ENCODE data around the gene SLC16A7. TPM values are rescaled to one million over a fixed set of nuclear protein-coding genes. Genes with fewer than 3 reads are reported as not detected.

Gene SLC16A7
- total RNA-seq, 2 experiments from 2014 or later, result 30.7 to 34.1 TPM

DNA sequence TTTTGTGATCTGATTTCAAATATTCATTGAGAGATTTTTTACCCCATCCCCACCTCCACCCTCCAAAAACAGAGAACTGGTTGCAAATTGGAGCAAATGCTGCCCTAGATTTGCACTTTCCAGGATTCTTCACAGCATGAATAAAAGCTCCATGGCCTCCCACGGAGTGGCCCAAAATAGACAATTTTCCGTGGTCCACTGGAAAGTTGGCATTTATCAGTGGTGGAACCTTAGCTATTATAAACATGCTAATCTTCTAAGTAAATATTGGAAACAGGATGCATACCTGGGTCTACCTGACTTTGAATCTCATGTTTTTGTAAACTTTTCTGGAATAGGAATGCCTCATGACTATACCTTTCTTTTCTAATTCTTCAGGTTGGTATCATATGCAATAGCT lies 123.9 kb downstream of the SLC16A7 start:
- Histone ChIP-seq H2AFZ (ENCODE audit: low read length) (no peak overlapping the region), H3K4me3 (ENCODE audit: low read depth, low read length, poor library complexity, severe bottlenecking) (no peak overlapping the region), H4K20me1 (ENCODE audit: insufficient read depth, low read length) (no peaks in the 10 kb centered on the region), H3K27ac (ENCODE audit: low read depth, low read length, poor library complexity, severe bottlenecking) (no peak overlapping the region), H3K9me3 (ENCODE audit: low read length) (no peaks in the 10 kb centered on the region), H3K36me3 (ENCODE audit: insufficient read depth, low read length) (no peaks in the 10 kb centered on the region), H3K79me2 (ENCODE audit: insufficient read depth, low read depth, low read length) (no peaks in the 10 kb centered on the region), H3K4me2 (ENCODE audit: low read length) (no peak overlapping the region), H3K9me2 (ENCODE audit: insufficient read depth, low read length) (no peaks in the 10 kb centered on the region), H3K4me1 (ENCODE audit: insufficient read depth, low read length, poor library complexity, severe bottlenecking) (no peaks in the 10 kb centered on the region)
- no peak for DNase-seq (ENCODE audit: low spot score)
- intact Hi-C loops (cut with micrococcal nuclease; ENCODE audit: unreplicated experiment), result no loop called here
- BruUV-seq (replicated peaks), result no TSS peak
- POLR2A ChIA-PET, result interaction anchor here (0.7 to 1.3 kb wide), 2 partner anchors 9 to 53 kb away, joined by 3 to 4 read pairs; no protein-coding TSS in a partner anchor
- TF ChIP-seq, protein P1, sequence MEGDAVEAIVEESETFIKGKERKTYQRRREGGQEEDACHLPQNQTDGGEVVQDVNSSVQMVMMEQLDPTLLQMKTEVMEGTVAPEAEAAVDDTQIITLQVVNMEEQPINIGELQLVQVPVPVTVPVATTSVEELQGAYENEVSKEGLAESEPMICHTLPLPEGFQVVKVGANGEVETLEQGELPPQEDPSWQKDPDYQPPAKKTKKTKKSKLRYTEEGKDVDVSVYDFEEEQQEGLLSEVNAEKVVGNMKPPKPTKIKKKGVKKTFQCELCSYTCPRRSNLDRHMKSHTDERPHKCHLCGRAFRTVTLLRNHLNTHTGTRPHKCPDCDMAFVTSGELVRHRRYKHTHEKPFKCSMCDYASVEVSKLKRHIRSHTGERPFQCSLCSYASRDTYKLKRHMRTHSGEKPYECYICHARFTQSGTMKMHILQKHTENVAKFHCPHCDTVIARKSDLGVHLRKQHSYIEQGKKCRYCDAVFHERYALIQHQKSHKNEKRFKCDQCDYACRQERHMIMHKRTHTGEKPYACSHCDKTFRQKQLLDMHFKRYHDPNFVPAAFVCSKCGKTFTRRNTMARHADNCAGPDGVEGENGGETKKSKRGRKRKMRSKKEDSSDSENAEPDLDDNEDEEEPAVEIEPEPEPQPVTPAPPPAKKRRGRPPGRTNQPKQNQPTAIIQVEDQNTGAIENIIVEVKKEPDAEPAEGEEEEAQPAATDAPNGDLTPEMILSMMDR (conservative IDR thresholded peaks at IDR 0.05; ENCODE audit: low read length), result no peak
- TF ChIP-seq EZH2phosphoT487 (IDR thresholded peaks at IDR 0.05; ENCODE audit: borderline replicate concordance, low read depth, low read length), result no peak
- CTCF ChIA-PET (ENCODE audit: unreplicated experiment), result no interaction called here

DNA sequence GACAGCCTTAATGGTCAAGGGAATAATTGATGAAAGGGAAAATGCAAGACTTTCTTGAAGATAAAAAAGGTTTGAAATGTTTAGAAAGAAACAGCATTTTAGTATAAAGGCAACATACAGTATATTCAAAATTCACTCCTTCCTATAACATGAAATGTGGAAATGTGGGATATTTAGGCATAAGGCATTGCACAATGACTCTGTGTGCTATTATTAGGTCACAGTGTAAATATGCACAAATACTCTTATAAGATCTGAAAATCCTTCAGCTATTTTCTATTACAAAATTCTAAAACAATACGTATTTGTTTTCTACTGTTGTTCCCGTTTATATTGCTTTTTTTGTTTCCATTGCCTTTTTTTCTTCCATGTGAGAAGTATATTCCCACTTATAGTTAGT lies 127.7 kb downstream of the SLC16A7 start:
- intact Hi-C loops (cut with micrococcal nuclease; ENCODE audit: unreplicated experiment), result no loop called here
- 0 out of 2 replicates have a peak, but pooled peaks cover 3% of the 10 kb centered on the region for H4K20me1 ChIP-seq (ENCODE audit: insufficient read depth, low read length)
- H3K4me2 ChIP-seq (ENCODE audit: low read length), result no peak overlapping the region
- POLR2A ChIA-PET, result interaction anchor here (0.7 kb wide), 2 partner anchors 72 to 101 kb away, joined by 3 read pairs; no protein-coding TSS in a partner anchor
- no peaks in the 10 kb centered on the region for H3K79me2 ChIP-seq (ENCODE audit: insufficient read depth, low read depth, low read length)
- no peaks in the 10 kb centered on the region for H3K9me2 ChIP-seq (ENCODE audit: insufficient read depth, low read length)
- TF ChIP-seq, protein P1 (conservative IDR thresholded peaks at IDR 0.05; ENCODE audit: low read length), result no peak
- TF ChIP-seq EZH2phosphoT487 (IDR thresholded peaks at IDR 0.05; ENCODE audit: borderline replicate concordance, low read depth, low read length), result no peak
- no TSS peak for BruUV-seq (replicated peaks)
- CTCF ChIA-PET (ENCODE audit: unreplicated experiment), result no interaction called here
- no peak overlapping the region for H2AFZ ChIP-seq (ENCODE audit: low read length)
- H3K9me3 ChIP-seq (ENCODE audit: low read length), result no peaks in the 10 kb centered on the region
- H3K36me3 ChIP-seq (ENCODE audit: insufficient read depth, low read length), result no peaks in the 10 kb centered on the region
- no peaks in the 10 kb centered on the region for H3K4me1 ChIP-seq (ENCODE audit: insufficient read depth, low read length, poor library complexity, severe bottlenecking)
- H3K4me3 ChIP-seq (ENCODE audit: low read depth, low read length, poor library complexity, severe bottlenecking), result no peak overlapping the region
- no peak for DNase-seq (ENCODE audit: low spot score)
- H3K27ac ChIP-seq (ENCODE audit: low read depth, low read length, poor library complexity, severe bottlenecking), result no peak overlapping the region

DNA sequence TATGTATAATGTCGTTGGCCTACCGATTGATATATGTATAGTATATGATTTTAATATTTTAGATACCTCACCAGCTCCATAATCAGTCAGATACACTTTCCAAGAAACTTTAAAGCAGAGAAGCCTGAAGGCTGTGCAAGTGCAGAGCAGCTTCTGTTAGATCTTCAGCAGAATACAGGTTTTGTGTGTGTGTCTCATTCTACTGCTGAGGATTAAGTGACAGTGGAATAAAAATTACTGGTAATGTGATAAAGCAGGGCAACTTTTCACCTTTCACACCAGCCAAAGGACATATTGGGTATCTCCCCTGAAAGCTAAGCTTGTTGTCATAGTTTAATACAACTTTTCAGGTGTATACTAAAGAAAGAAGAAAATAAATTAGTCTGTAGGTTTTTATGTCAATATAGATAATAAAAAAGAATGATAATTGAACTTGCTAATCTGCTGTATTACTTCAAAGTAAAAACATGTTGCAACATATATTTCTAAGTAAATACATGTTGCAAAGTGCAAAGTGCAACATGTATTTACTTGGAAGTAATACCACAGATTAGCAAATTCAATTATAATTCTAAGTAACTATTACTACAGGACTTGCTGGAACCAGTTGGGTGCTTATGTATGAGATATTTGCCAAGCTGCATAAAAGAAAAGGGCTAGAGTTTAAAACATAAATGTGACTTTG lies 128.3 kb downstream of the SLC16A7 start:
- Histone ChIP-seq H3K9me3 (ENCODE audit: low read length) (no peaks in the 10 kb centered on the region), H3K27ac (ENCODE audit: low read depth, low read length, poor library complexity, severe bottlenecking) (no peak overlapping the region), H3K9me2 (ENCODE audit: insufficient read depth, low read length) (no peaks in the 10 kb centered on the region), H4K20me1 (ENCODE audit: insufficient read depth, low read length) (0 out of 2 replicates have a peak, but pooled peaks cover 3% of the 10 kb centered on the region), H3K36me3 (ENCODE audit: insufficient read depth, low read length) (no peaks in the 10 kb centered on the region), H3K79me2 (ENCODE audit: insufficient read depth, low read depth, low read length) (no peaks in the 10 kb centered on the region), H3K4me3 (ENCODE audit: low read depth, low read length, poor library complexity, severe bottlenecking) (no peak overlapping the region), H2AFZ (ENCODE audit: low read length) (no peak overlapping the region), H3K4me2 (ENCODE audit: low read length) (no peak overlapping the region), H3K4me1 (ENCODE audit: insufficient read depth, low read length, poor library complexity, severe bottlenecking) (no peaks in the 10 kb centered on the region)
- no peak for TF ChIP-seq EZH2phosphoT487 (IDR thresholded peaks at IDR 0.05; ENCODE audit: borderline replicate concordance, low read depth, low read length)
- TF ChIP-seq, protein P1 (conservative IDR thresholded peaks at IDR 0.05; ENCODE audit: low read length), result no peak
- no TSS peak for BruUV-seq (replicated peaks)
- no peak for DNase-seq (ENCODE audit: low spot score)
- intact Hi-C loops (cut with micrococcal nuclease; ENCODE audit: unreplicated experiment), result no loop called here
- CTCF ChIA-PET (ENCODE audit: unreplicated experiment), result no interaction called here
- POLR2A ChIA-PET, result interaction anchor here (0.7 kb wide), 1 partner anchor 73 kb away, joined by 3 read pairs; no protein-coding TSS in a partner anchor

Measured in OCI-LY7 (cell line).